Bronchial epithelial cell (primary cell): ENCODE results near the gene HPCAL4. TPM values are rescaled to one million over a fixed set of nuclear protein-coding genes. Genes with fewer than 3 reads are reported as not detected.

Experiments used
- DNase-seq: peaks from one replicate; pipeline ENCODE4 v3.0.0-alpha.2; 2010; ENCODE audit warnings: low read depth
- FAIRE-seq: peaks from 2 replicates; lab custom pipeline; 2011; peaks lifted over from hg19 to GRCh38; lab: Jason Lieb, UNC
- H3K27me3 ChIP-seq: 2 replicates; pipeline ENCODE4 v1.5.1; 2011; ENCODE audit warnings: low read length; ENCODE audit not compliant: control insufficient read depth, insufficient read depth
- H3K36me3 ChIP-seq: 2 replicates; pipeline ENCODE4 v1.5.1; 2011; ENCODE audit warnings: low read length; ENCODE audit not compliant: control insufficient read depth, insufficient read depth
- H3K4me3 ChIP-seq: 2 replicates; pipeline ENCODE4 v1.5.1; 2011; ENCODE audit warnings: mild to moderate bottlenecking, low read depth, low read length, control low read depth
- total RNA-seq: library from RNA; depleted of rRNA; stranded (reverse); fragments of >200 nt; gene quantifications from 2 replicates; pipeline ENCODE4 v1.2.1, GENCODE V29; 2014
- TF ChIP-seq, protein P1 (sequence below): IDR thresholded peaks from 2 replicates; pipeline ENCODE4 v1.5.1; 2011; ENCODE audit warnings: mild to moderate bottlenecking, moderate library complexity, low read length, control low read depth, inconsistent platforms; ENCODE audit not compliant: insufficient read depth, severe bottlenecking

Gene HPCAL4
- total RNA-seq, 1 donor from 2014 or later: under 0.01 TPM

DNA sequence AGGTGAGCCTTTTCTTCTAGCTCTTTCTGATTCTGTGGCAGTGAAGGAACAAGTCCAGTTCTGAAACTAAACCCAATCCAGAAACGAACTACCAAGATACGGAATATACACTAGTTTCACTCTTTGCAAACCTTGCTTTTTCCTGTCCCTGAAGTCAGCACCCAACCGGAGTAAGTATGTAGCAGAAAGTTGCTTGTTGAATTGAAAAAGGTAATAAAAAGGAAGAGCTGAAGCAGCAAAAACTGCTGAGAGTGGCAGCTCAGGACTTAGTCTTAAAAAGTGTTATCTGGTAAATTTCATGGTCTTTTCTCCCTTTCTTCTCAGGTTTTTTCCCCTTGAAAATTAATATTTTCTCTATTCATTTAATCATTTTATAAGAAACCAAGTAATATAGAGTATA, 9.9 kb downstream of the HPCAL4 start:
- H3K4me3 ChIP-seq: no peak overlapping the region
- H3K36me3 ChIP-seq: no peaks in the 10 kb centered on the region
- H3K27me3 ChIP-seq: peaks cover 10% of the 10 kb centered on the region
- TF ChIP-seq, protein P1, sequence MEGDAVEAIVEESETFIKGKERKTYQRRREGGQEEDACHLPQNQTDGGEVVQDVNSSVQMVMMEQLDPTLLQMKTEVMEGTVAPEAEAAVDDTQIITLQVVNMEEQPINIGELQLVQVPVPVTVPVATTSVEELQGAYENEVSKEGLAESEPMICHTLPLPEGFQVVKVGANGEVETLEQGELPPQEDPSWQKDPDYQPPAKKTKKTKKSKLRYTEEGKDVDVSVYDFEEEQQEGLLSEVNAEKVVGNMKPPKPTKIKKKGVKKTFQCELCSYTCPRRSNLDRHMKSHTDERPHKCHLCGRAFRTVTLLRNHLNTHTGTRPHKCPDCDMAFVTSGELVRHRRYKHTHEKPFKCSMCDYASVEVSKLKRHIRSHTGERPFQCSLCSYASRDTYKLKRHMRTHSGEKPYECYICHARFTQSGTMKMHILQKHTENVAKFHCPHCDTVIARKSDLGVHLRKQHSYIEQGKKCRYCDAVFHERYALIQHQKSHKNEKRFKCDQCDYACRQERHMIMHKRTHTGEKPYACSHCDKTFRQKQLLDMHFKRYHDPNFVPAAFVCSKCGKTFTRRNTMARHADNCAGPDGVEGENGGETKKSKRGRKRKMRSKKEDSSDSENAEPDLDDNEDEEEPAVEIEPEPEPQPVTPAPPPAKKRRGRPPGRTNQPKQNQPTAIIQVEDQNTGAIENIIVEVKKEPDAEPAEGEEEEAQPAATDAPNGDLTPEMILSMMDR: no peak
- DNase-seq (no peak), FAIRE-seq (no peak)

DNA sequence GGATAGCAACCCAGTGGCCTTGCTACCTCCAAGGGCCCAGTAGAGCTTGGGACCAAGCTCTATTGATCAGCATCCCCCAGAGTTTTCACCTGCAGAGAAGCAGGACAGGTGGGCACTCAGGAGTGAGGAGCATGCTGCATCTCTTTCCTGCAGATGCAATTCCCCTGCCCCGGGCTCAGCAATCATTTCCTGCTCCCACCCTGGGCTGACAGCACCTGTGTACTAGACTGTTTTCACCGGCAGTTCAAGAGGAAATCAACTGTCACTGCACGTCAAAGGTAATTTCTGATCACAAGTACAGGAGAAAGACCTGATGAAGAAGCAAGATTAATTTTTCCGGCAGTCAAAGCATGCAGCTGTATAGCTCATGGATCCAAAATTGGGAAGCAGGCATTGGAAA, 10.5 kb downstream of the HPCAL4 start:
- FAIRE-seq (no peak), DNase-seq (no peak)
- no peak overlapping the region for H3K4me3 ChIP-seq
- TF ChIP-seq, protein P1: no peak
- H3K36me3 ChIP-seq: no peaks in the 10 kb centered on the region
- H3K27me3 ChIP-seq: peaks cover 9% of the 10 kb centered on the region

DNA sequence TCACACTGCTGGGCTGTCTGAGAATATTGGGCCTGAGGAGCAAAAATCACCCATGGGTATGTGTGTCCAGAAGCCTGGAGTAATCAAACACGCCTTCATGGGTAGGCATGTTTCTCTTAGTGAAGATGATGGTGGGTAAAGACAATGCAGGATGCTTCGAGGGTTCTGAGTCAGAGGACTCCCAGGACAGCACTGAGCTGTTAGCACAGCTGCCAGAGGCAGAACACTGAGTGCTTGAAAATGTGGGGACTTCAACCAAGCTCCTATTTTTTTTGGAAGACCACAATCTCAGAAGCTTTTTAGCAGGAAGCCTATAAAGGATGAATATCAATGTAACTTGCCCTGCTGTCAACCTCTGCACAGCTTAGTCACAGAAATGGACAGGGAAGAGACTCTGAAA, 11.4 kb downstream of the HPCAL4 start:
- TF ChIP-seq, protein P1: no peak
- Histone ChIP-seq H3K4me3 (no peak overlapping the region), H3K36me3 (no peaks in the 10 kb centered on the region), H3K27me3 (peaks cover 9% of the 10 kb centered on the region)
- FAIRE-seq (no peak), DNase-seq (no peak)

DNA sequence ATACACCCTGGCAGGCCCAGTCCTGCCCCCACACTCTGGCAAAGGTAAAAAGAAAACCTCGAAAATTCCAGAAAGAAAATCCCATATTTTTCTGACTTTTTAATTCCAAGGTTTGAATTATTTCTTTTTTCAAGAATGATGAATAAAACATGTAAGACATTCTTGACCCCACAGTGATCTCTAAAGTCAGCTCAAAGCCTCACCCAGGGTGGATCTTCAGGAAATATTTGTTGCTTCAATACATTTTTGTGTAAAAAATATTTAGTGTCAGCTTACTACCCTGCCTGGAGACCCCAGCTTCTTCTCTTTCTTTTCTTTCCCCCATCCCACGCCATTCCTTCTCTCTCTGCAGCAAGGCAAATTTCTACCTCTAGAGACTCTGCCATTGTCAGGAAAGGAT, 12.3 kb downstream of the HPCAL4 start:
- peaks cover 6% of the 10 kb centered on the region for H3K27me3 ChIP-seq

DNA sequence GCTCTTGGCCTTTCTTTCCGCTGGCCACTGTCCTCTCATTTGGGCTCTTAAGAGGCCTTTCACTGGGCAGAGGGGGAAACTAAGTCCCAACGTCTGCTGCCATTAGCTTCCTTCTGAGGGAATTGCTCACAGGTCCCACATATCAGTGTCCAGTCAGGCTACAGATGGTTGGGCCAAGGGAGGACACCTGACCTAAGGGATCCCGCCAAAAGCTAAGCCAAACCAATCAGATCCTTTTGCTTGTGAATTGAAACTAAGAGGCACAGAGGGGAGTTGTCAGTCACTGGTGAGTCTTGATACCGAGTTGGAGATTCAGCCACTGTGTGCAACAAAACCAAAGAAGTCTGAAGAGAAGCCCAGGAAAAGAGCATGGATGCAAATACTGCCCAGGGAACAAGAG, 13.6 kb downstream of the HPCAL4 start:
- FAIRE-seq: no peak
- Histone ChIP-seq H3K36me3 (no peaks in the 10 kb centered on the region), H3K4me3 (no peak overlapping the region), H3K27me3 (peaks cover 4% of the 10 kb centered on the region)
- DNase-seq: no peak
- TF ChIP-seq, protein P1: no peak

More for the DNA sequence above, 12.3 kb downstream of the HPCAL4 start:
- FAIRE-seq (no peak), DNase-seq (no peak)
- no peaks in the 10 kb centered on the region for H3K36me3 ChIP-seq
- TF ChIP-seq, protein P1: no peak
- H3K4me3 ChIP-seq: no peak overlapping the region

DNA sequence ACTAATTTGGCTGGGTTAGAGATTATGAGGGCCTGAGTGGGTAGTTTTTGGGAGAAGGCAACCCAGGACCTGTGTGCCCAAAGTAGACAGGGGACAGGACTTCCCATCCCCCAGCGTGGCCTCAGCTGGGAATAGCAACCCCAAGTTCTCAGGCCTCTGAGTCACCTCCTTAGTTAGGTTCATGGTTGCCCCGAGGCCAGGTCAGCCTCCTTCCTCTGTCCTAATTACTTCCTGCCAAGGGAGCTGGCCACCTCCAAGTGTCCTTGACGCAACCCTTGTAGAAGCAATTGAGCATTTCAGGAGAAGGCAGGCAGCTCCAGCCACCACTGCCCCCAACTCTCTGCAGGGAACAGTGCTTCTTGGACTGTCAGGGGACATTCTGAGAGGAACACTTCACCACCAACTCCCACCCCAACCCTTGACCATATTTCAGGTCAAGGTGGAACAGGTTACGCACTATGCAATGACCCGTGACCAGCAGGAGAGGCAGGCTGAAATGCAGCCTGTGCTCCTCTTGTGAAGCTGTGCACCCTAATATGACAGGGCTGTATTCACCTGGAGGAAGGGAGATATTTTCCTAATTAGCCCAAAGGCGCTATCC, 14.2 kb downstream of the HPCAL4 start:
- no peak overlapping the region for H3K4me3 ChIP-seq
- no peak for DNase-seq
- TF ChIP-seq, protein P1: no peak
- peaks cover 4% of the 10 kb centered on the region for H3K27me3 ChIP-seq
- no peak for FAIRE-seq
- no peaks in the 10 kb centered on the region for H3K36me3 ChIP-seq
